Measurements from ENCODE around the gene CRACR2A.

The CRACR2A gene

DNA sequence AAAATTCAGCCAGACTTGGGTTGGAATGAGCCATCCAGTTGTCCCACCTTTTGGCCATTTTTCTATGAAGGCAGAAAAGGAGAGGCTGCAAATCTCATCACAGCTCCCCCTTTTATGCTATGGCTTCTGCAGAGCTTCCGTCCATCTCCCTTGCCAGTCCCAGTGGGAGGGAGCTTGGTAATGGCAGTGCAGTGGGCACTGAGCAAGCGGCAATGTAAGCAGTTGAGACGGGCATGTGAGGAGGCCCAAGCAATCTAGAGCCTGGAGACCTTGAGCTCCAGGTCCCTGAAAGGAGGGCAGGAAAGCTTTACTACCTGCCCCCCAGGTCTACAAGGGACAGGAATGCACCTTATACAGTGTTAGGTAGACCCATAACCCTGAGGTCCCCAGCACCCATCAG, 73.1 kb downstream of the CRACR2A start:
- DNase-seq (ENCODE audit: low read depth): no peak
- TF ChIP-seq, protein P1, sequence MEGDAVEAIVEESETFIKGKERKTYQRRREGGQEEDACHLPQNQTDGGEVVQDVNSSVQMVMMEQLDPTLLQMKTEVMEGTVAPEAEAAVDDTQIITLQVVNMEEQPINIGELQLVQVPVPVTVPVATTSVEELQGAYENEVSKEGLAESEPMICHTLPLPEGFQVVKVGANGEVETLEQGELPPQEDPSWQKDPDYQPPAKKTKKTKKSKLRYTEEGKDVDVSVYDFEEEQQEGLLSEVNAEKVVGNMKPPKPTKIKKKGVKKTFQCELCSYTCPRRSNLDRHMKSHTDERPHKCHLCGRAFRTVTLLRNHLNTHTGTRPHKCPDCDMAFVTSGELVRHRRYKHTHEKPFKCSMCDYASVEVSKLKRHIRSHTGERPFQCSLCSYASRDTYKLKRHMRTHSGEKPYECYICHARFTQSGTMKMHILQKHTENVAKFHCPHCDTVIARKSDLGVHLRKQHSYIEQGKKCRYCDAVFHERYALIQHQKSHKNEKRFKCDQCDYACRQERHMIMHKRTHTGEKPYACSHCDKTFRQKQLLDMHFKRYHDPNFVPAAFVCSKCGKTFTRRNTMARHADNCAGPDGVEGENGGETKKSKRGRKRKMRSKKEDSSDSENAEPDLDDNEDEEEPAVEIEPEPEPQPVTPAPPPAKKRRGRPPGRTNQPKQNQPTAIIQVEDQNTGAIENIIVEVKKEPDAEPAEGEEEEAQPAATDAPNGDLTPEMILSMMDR (IDR thresholded peaks at IDR 0.05; ENCODE audit: insufficient read depth, low read depth, low read length, missing control alignments): no peak
- no peak overlapping the region for H3K4me3 ChIP-seq (ENCODE audit: low read length)

DNA sequence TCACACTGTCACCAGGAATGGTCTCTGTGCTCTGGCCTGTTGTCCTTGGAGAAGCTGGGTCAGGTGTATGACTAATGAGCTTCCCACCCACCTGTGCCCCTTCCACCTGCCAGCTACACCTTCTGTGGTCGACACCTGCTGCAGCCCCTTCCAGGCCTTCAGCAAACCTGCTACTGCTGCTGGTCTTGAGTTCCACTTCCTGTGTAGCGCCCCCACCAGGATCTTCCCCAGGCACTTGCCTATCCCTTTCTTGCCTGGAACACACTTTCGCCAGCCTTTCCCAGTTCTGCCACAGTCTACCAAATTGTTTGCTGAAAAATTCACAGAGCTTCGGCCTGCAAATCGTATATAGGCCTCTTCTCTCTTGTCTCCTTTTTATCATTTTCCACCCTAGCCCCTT, 75.3 kb downstream of the CRACR2A start:
- DNase-seq (ENCODE audit: low read depth): no peak
- TF ChIP-seq, protein P1 (IDR thresholded peaks at IDR 0.05; ENCODE audit: insufficient read depth, low read depth, low read length, missing control alignments): no peak

DNA sequence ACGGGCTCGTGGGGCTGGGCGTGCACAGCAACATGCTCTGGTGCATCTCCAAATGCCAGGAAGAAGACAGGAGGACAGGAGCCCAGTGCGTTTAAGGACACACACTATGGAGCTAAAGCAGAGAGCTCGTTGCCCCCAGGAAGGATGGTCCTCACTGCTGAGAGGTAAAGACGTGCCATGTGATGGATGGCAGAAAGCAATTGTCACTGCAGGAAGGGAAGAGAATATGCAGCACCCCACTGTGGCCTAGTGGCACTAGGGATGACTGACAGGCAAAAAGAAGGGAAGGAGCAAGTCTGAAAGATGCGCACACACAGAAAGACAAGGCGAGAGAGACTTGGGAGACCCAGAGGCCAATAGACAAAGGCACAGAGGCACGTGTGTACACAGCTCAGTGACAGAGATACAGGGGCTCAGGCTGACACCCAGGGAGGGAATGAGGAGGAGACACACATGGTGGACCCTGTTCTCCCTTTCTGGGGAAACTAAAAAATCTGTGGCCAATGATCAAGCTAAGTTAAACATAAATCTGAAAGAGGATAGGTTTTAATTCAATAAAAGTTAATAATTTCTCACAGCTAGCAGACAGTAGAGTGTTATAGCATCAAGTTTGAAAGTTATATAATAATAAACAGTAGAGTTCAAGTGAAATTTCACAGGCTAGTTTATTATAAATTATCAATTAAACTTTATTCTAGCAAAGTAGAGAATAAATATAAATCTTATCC, 78.8 kb downstream of the CRACR2A start:
- TF ChIP-seq, protein P1 (IDR thresholded peaks at IDR 0.05; ENCODE audit: insufficient read depth, low read depth, low read length, missing control alignments): no peak
- DNase-seq (ENCODE audit: low read depth): no peak
- H3K4me3 ChIP-seq (ENCODE audit: low read length): no peak overlapping the region

More for the DNA sequence above, 75.3 kb downstream of the CRACR2A start:
- H3K4me3 ChIP-seq (ENCODE audit: low read length): no peak overlapping the region

DNA sequence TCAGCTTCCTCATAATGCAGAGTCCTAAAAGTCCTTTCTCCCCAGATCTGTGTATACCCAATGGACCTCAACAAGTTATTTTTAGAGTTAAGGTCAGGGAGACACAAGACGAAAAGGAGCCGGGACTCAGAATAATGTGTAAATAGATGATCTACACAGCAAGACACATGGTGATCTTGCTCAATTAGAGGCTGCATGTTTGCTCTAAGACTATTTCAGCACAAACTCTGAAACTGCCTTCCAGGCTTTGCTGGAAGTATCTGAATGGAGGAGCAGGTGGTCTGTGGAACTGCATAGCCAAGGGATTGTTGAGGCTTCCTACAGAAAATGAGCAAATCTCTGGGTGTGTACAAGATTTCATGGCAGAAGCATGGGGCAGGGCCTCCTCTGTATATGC, 80.8 kb downstream of the CRACR2A start:
- DNase-seq (ENCODE audit: low read depth): no peak
- TF ChIP-seq, protein P1 (IDR thresholded peaks at IDR 0.05; ENCODE audit: insufficient read depth, low read depth, low read length, missing control alignments): no peak
- no peak overlapping the region for H3K4me3 ChIP-seq (ENCODE audit: low read length)

DNA sequence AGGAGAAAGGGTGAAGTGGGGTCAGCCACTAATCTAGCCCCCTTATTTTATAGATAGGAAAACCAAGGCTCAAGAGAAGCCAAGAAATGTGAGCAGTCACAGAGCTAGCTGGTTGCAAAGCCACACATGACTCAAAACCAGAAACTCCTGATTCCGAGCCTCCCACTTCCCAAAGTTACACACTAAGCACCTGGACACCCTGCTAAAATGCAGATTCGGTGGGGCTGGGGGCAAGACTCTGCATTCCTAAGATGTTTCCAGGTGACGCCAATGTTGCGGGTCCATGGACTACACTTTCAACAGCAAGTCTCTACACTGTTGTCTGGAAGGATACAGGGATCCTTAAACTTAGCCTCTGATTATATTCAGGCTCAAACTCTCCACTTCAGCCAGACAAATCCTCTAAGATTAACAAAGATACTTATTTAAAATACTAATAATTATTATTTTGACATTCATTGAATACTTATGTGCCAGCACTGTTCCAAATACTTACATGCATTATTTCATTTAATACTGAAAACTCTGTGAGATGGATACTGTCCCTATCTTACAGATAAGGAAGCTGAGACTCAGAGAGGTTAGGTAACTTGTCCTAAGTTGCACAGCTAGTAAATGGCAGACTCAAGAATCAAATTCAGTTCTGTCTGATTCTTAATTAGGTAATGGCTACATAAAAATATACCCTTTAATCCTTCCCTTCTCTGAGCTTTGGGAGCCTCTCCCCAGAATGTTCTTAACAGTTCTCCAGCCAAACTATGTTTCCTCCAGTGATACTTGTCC, 81.4 kb downstream of the CRACR2A start:
- TF ChIP-seq, protein P1 (IDR thresholded peaks at IDR 0.05; ENCODE audit: insufficient read depth, low read depth, low read length, missing control alignments): no peak
- H3K4me3 ChIP-seq (ENCODE audit: low read length): no peak overlapping the region
- DNase-seq (ENCODE audit: low read depth): peak; percentile 41

DNA sequence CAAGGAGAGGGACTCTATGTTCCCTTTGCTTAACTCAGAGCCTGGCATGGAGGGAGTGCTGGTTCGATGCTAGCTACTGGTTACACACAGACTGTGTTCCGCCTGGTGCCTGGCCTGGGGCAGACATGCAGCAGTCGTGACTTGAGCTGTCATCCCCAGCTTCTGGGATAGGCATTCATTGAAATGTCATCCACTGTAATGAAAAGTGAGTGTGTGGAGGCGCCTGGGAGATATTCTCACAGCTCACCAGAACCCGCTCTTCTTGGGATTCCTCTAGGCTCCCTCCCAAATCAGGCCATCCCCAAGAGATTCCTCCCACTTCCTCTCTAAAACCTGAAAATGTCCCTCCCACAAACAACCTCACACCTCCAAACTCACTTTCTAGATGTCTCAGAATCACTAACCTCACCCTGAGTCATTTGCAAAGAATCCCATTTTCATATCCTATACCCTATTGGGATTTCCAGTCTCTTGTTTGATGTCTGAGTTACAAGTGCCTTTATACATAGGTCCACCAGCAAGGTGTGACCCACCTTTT, 82.8 kb downstream of the CRACR2A start:
- no peak overlapping the region for H3K4me3 ChIP-seq (ENCODE audit: low read length)
- TF ChIP-seq, protein P1 (IDR thresholded peaks at IDR 0.05; ENCODE audit: insufficient read depth, low read depth, low read length, missing control alignments): no peak
- peak; percentile 47 for DNase-seq (ENCODE audit: low read depth)

Data from epithelial cell of esophagus (primary cell).